H1 (cell line): ENCODE data around the gene UMODL1. TPM values are rescaled to one million over a fixed set of nuclear protein-coding genes. Genes with fewer than 3 reads are reported as not detected.

Experiments
- CTCF ChIA-PET: fragments of 300-600 bp; sonication (Branson Sonifier 250); formaldehyde crosslinking; loops from one replicate; lab custom pipeline; 2021; ENCODE audit not compliant: partially characterized antibody; lab: Charles Lee
- POLR2A ChIA-PET: fragments of 300-600 bp; sonication (Branson Sonifier 250); formaldehyde crosslinking; loops from one replicate; lab custom pipeline; 2021; ENCODE audit warnings: inconsistent platforms; ENCODE audit not compliant: partially characterized antibody; lab: Charles Lee
- DNase-seq, 2 experiments: peaks; one replicate each; pipeline versions ENCODE4 v3.0.0 to v3.0.0-alpha.2; 2010 to 2022; ENCODE audit warnings: low spot score in 2 of 2, low read depth in 1 of 2, mixed read lengths in 1 of 2
- FAIRE-seq: peaks from 2 replicates; lab custom pipeline; 2011; peaks lifted over from hg19 to GRCh38; lab: Jason Lieb, UNC
- H2AFZ ChIP-seq: 2 replicates; pipeline ENCODE4 v1.8.1; 2012; ENCODE audit warnings: low read length, inconsistent platforms
- H2AK5ac ChIP-seq: 2 replicates; pipeline ENCODE4 v1.6.1; 2013; ENCODE audit warnings: low read depth, low read length
- H2BK120ac ChIP-seq: replicated peaks from 2 replicates; pipeline ENCODE3; 2013; ENCODE audit warnings: low read depth, low read length, inconsistent platforms
- H2BK12ac ChIP-seq: 2 replicates; pipeline ENCODE4 v1.6.1; 2013; ENCODE audit warnings: low read depth, low read length
- H2BK15ac ChIP-seq: 2 replicates; pipeline ENCODE4 v1.6.1; 2013; ENCODE audit warnings: low read length
- H2BK20ac ChIP-seq: 2 replicates; pipeline ENCODE4 v1.6.1; 2013; ENCODE audit warnings: low read length
- H2BK5ac ChIP-seq: 2 replicates; pipeline ENCODE4 v1.6.1; 2013; ENCODE audit warnings: low read depth, low read length
- H3K14ac ChIP-seq: 2 replicates; pipeline ENCODE4 v1.6.1; 2013; ENCODE audit warnings: inconsistent platforms; ENCODE audit not compliant: insufficient read length
- H3K18ac ChIP-seq: 2 replicates; pipeline ENCODE4 v1.6.1; 2013; ENCODE audit warnings: low read length; ENCODE audit errors: extremely low read depth
- H3K23ac ChIP-seq: 2 replicates; pipeline ENCODE4 v1.6.1; 2013; ENCODE audit warnings: inconsistent platforms; ENCODE audit not compliant: insufficient read length
- H3K23me2 ChIP-seq: 2 replicates; pipeline ENCODE4 v1.6.1; 2013; ENCODE audit warnings: low read depth, low read length
- H3K27ac ChIP-seq: 2 replicates; pipeline ENCODE4 v1.6.1; 2011; ENCODE audit warnings: low read depth, low read length, inconsistent platforms
- H3K27me3 ChIP-seq, 4 experiments: replicated peaks in 1 of 4; 1 replicate in 1 of 4; 2 replicates in 3 of 4; pipeline versions ENCODE4 v1.6.1 to v1.8.1; 2011 to 2013; ENCODE audit warnings: low read length in 3 of 4, mild to moderate bottlenecking in 3 of 4, inconsistent platforms in 2 of 4, mixed read lengths in 2 of 4, moderate library complexity in 1 of 4; ENCODE audit not compliant: control insufficient read depth in 3 of 4, insufficient read depth in 3 of 4; ENCODE audit errors: extremely low read depth in 1 of 4
- H3K36me3 ChIP-seq, 4 experiments: 2 replicates each; pipeline versions ENCODE4 v1.6.1 to v1.8.1; 2011 to 2013; ENCODE audit warnings: mild to moderate bottlenecking in 4 of 4, low read length in 3 of 4, moderate library complexity in 2 of 4, control low read depth in 1 of 4, inconsistent platforms in 1 of 4; ENCODE audit not compliant: insufficient read depth in 4 of 4, control insufficient read depth in 2 of 4
- H3K4ac ChIP-seq: replicated peaks from 2 replicates; pipeline ENCODE3; 2013; ENCODE audit warnings: low read length, low read depth, mixed read lengths, inconsistent platforms; ENCODE audit not compliant: insufficient read length
- H3K4me1 ChIP-seq, 4 experiments: replicated peaks in 1 of 4; 1 replicate in 1 of 4; 2 replicates in 3 of 4; pipeline versions ENCODE4 v1.6.1 to v1.8.1; 2011 to 2013; ENCODE audit warnings: low read length in 3 of 4, inconsistent platforms in 2 of 4, mixed read lengths in 1 of 4; ENCODE audit not compliant: insufficient read depth in 4 of 4, control insufficient read depth in 3 of 4
- H3K4me2 ChIP-seq, 2 experiments: 2 replicates each; pipeline versions ENCODE4 v1.6.1 to v1.8.1; 2011 to 2013; ENCODE audit warnings: low read depth in 2 of 2, low read length in 2 of 2, control low read depth in 1 of 2, inconsistent platforms in 1 of 2, mild to moderate bottlenecking in 1 of 2; ENCODE audit not compliant: insufficient read depth in 1 of 2
- H3K4me3 ChIP-seq, 4 experiments: fragments of 200-600, 300-600 bp in 1 of 4; sonication (generic), shearing (Covaris generic), sonication (Bioruptor Twin) in 1 of 4; 2 replicates each; pipeline versions ENCODE4 v1.5.1 to v1.8.1; 2011 to 2016; ENCODE audit warnings: low read length in 4 of 4, low read depth in 3 of 4, control low read depth in 2 of 4, inconsistent platforms in 2 of 4, mild to moderate bottlenecking in 2 of 4, mixed read lengths in 1 of 4, moderate library complexity in 1 of 4; ENCODE audit not compliant: insufficient read depth in 2 of 4; ENCODE audit errors: extremely low read depth in 1 of 4
- H3K56ac ChIP-seq: replicated peaks from 2 replicates; pipeline ENCODE3; 2013; ENCODE audit warnings: low read depth, mild to moderate bottlenecking, mixed read lengths, low read length, inconsistent platforms; ENCODE audit not compliant: insufficient read length
- H3K79me1 ChIP-seq: 2 replicates; pipeline ENCODE4 v1.6.1; 2013; ENCODE audit warnings: low read depth, low read length, control low read depth
- H3K79me2 ChIP-seq, 2 experiments: 2 replicates each; pipeline versions ENCODE4 v1.6.1 to v1.8.1; 2012 to 2013; ENCODE audit warnings: low read length in 2 of 2, mild to moderate bottlenecking in 2 of 2, inconsistent platforms in 1 of 2; ENCODE audit not compliant: insufficient read depth in 2 of 2, control insufficient read depth in 1 of 2
- H3K9ac ChIP-seq, 4 experiments: replicated peaks in 1 of 4; 1 replicate in 1 of 4; 2 replicates in 3 of 4; pipeline versions ENCODE4 v1.6.1 to v1.8.1; 2011 to 2013; ENCODE audit warnings: low read depth in 3 of 4, low read length in 3 of 4, control low read depth in 2 of 4, mild to moderate bottlenecking in 2 of 4, moderate library complexity in 2 of 4, inconsistent platforms in 1 of 4; ENCODE audit errors: extremely low read depth in 1 of 4
- H3K9me3 ChIP-seq, 2 experiments: 2 replicates each; pipeline versions ENCODE4 v1.6.1 to v1.8.1; 2012 to 2013; ENCODE audit warnings: mild to moderate bottlenecking in 2 of 2, moderate library complexity in 2 of 2, control low read depth in 1 of 2, inconsistent platforms in 1 of 2, low read depth in 1 of 2, low read length in 1 of 2, mixed read lengths in 1 of 2; ENCODE audit not compliant: insufficient read depth in 2 of 2
- H4K20me1 ChIP-seq, 2 experiments: replicated peaks in 1 of 2; 2 replicates each; pipeline versions ENCODE3 to v1.8.1; 2011 to 2013; ENCODE audit warnings: inconsistent platforms in 2 of 2, low read length in 2 of 2, mild to moderate bottlenecking in 1 of 2; ENCODE audit not compliant: insufficient read depth in 2 of 2, control insufficient read depth in 1 of 2
- H4K5ac ChIP-seq: 2 replicates; pipeline ENCODE4 v1.6.1; 2013; ENCODE audit warnings: low read length, low read depth, mixed read lengths, inconsistent platforms; ENCODE audit not compliant: insufficient read length
- H4K8ac ChIP-seq: 2 replicates; pipeline ENCODE4 v1.8.0; 2013; ENCODE audit warnings: mild to moderate bottlenecking, moderate library complexity, low read length, inconsistent platforms; ENCODE audit not compliant: insufficient read depth; ENCODE audit errors: extremely low read depth
- H4K91ac ChIP-seq: replicated peaks from 2 replicates; pipeline ENCODE3; 2013; ENCODE audit warnings: low read length, mixed read lengths, inconsistent platforms; ENCODE audit not compliant: insufficient read length
- CBX5 ChIP-seq: fragments of 300-800, 300-1000 bp; sonication (generic); IDR thresholded peaks from 2 replicates; pipeline ENCODE4 v1.7.1; 2016; ENCODE audit warnings: antibody characterized with exemption, low read length, low read depth
- CBX8 ChIP-seq: fragments of 300-800, 300-1000 bp; sonication (generic); IDR thresholded peaks from 2 replicates; pipeline ENCODE4 v1.7.1; 2016; ENCODE audit warnings: low read depth, low read length, borderline replicate concordance
- EP300 ChIP-seq, 2 experiments: IDR thresholded peaks; 1 replicate in 1 of 2; 2 replicates in 1 of 2; pipeline ENCODE4 v1.6.1; 2011 to 2012; ENCODE audit warnings: low read depth in 2 of 2, low read length in 2 of 2, mild to moderate bottlenecking in 2 of 2, borderline replicate concordance in 1 of 2, inconsistent platforms in 1 of 2, moderate library complexity in 1 of 2
- JUND ChIP-seq: IDR thresholded peaks from 2 replicates; pipeline ENCODE4 v1.6.1; 2011; ENCODE audit warnings: mild to moderate bottlenecking, improper control_type of control experiment, low read length
- SP1 ChIP-seq: IDR thresholded peaks from 2 replicates; pipeline ENCODE4 v1.6.1; 2011; ENCODE audit warnings: low read depth, low read length
- TBP ChIP-seq: IDR thresholded peaks from 2 replicates; pipeline ENCODE4 v1.6.1; 2011; ENCODE audit warnings: low read depth, low read length, improper control_type of control experiment
- TCF12 ChIP-seq: IDR thresholded peaks from 2 replicates; pipeline ENCODE4 v1.6.1; 2011; ENCODE audit warnings: low read depth, mild to moderate bottlenecking, low read length
- YY1 ChIP-seq: IDR thresholded peaks from 2 replicates; pipeline ENCODE4 v1.6.1; 2011; ENCODE audit warnings: low read depth, mild to moderate bottlenecking, low read length
- WGBS, 2 experiments: shearing (Covaris generic) in 1 of 2; methylation state at CpG; one replicate each; pipeline versions ENCODE4 v1.1.6 to v1.1.7; 2013 to 2015; ENCODE audit warnings: low lambda C conversion rate in 2 of 2, mixed read lengths in 2 of 2, inconsistent platforms in 1 of 2, low coverage in 1 of 2, missing lambda C conversion rate in 1 of 2; ENCODE audit not compliant: insufficient replicate concordance in 2 of 2, insufficient coverage in 1 of 2, insufficient read length in 1 of 2; ENCODE audit errors: extremely low coverage in 1 of 2, missing lambda C conversion rate in 1 of 2; 5-methylcytosine and 5-hydroxymethylcytosine counted together
- polyA plus RNA-seq, 7 experiments: library from polyadenylated mRNA; depleted of rRNA in 3 of 7; stranded (reverse) in 5 of 7; unstranded in 2 of 7; fragments of >200 nt in 5 of 7; fragments of 200-250 nt in 2 of 7; gene quantifications; 1 replicate in 5 of 7; 2 replicates in 1 of 7; 4 replicates in 1 of 7; pipeline versions ENCODE4 v1.2.1 to v1.2.3, GENCODE V29; 2011 to 2013; ENCODE audit warnings: missing spikeins in 2 of 7, mixed read lengths in 2 of 7
- total RNA-seq: library from RNA; stranded (reverse); fragmentation: NEBNext Ultra II Directional; extraction: Animal tissue kit (Norgen Biotek cat#: 25700); gene quantifications from 2 replicates; pipeline ENCODE4 v1.2.1, GENCODE V29; 2021
- TF ChIP-seq, protein P1 (sequence below): IDR thresholded peaks from 2 replicates; pipeline ENCODE4 v1.6.1; 2012; ENCODE audit warnings: inconsistent platforms
- TF ChIP-seq, protein P2 (sequence below), 3 experiments: IDR thresholded peaks; 1 replicate in 2 of 3; 2 replicates in 1 of 3; pipeline versions ENCODE4 v1.5.1 to v1.6.1; 2011; ENCODE audit warnings: low read length in 3 of 3, mild to moderate bottlenecking in 3 of 3, inconsistent platforms in 2 of 3, low read depth in 1 of 3, moderate library complexity in 1 of 3; ENCODE audit not compliant: insufficient read depth in 1 of 3; ENCODE audit errors: control extremely low read depth in 1 of 3

UMODL1 gene
- total and polyA plus RNA-seq, 2 of the 8 experiments (the other 6 are each of a cell fraction or from before 2014, with no cell fraction given) = not detected

DNA sequence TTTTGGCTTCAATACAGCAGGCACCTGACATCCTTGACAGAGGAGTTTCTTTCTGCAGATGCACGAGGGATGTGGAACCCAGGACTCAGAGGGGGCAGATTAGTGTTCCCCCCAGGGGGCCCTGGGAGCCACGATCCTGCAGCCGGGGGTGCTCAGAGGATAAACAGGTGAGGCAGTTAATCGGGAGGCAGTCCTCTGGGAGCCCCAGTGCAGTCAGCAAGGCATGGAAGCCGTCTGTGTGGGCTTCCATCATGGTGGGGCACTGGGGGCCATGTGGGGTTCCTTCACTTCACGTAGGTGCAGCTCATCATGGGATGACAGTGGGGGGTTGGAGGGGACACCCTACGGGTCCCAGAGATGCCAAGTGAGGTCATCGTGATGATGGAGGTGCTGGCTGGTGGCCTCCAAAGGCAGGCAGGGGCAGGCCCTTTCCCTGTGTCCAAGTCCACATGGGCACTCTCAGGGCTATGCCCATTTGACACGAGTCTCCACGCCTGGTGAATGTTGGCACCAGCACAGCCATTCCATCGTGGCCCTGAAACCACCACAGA, 88.5 kb downstream of the UMODL1 start:
- H2BK20ac ChIP-seq = no peak overlapping the region
- no peak overlapping the region for H2AK5ac ChIP-seq
- no peak overlapping the region for H2AFZ ChIP-seq
- no peak for DNase-seq
- no peak overlapping the region for H2BK120ac ChIP-seq
- POLR2A ChIA-PET = no interaction called here
- no peaks in the 10 kb centered on the region for H3K9me3 ChIP-seq
- no peak overlapping the region for H3K23ac ChIP-seq
- no peak overlapping the region for H3K4me3 ChIP-seq
- H3K36me3 ChIP-seq = no peaks in the 10 kb centered on the region
- H3K9ac ChIP-seq = no peak overlapping the region
- H3K14ac ChIP-seq = no peak overlapping the region
- H3K23me2 ChIP-seq = peaks cover 4% of the 10 kb centered on the region; the same call in 1 of the 2 replicates
- H3K18ac ChIP-seq = no peak overlapping the region
- no peak for FAIRE-seq
- no peak overlapping the region for H2BK15ac ChIP-seq
- no peak overlapping the region for H4K8ac ChIP-seq
- no peak overlapping the region for H2BK12ac ChIP-seq
- H2BK5ac ChIP-seq = no peak overlapping the region
- no peak overlapping the region for H3K27ac ChIP-seq
- H3K4me2 ChIP-seq = no peak overlapping the region
- H3K4ac ChIP-seq = no peak overlapping the region
- peaks cover 0 to 5% (median 2%) of the 10 kb centered on the region in 4 experiments; a peak in 5 of 7 replicates for H3K4me1 ChIP-seq
- no peaks in the 10 kb centered on the region for H3K79me2 ChIP-seq
- no peak overlapping the region for H4K5ac ChIP-seq
- CTCF ChIA-PET = interaction anchor here (0.6 to 5.6 kb wide), 8 partner anchors 14 to 291 kb away, joined by 3 to 31 read pairs (median 4); no protein-coding TSS in a partner anchor
- H3K79me1 ChIP-seq = no peaks in the 10 kb centered on the region
- no peaks in the 10 kb centered on the region for H3K27me3 ChIP-seq
- no peak overlapping the region for H4K91ac ChIP-seq
- no peak overlapping the region for H3K56ac ChIP-seq
- no peaks in the 10 kb centered on the region for H4K20me1 ChIP-seq
- WGBS, 2 experiments = 88% methylated on average over 11 of the region's 11 CpGs; no CpG with 5 or more reads in 1 of the 2 experiments
- TF ChIP-seq YY1 = no peak
- TF ChIP-seq TCF12 = no peak
- TF ChIP-seq, protein P1, sequence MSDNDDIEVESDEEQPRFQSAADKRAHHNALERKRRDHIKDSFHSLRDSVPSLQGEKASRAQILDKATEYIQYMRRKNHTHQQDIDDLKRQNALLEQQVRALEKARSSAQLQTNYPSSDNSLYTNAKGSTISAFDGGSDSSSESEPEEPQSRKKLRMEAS = no peak
- TF ChIP-seq EP300 (IDR thresholded peaks at IDR 0.05; ENCODE audit: borderline replicate concordance in 1 of 2, low read depth in 2 of 2, low read length in 2 of 2) = no peak
- no peak for TF ChIP-seq SP1
- TF ChIP-seq CBX8 = no peak
- TF ChIP-seq, protein P2, sequence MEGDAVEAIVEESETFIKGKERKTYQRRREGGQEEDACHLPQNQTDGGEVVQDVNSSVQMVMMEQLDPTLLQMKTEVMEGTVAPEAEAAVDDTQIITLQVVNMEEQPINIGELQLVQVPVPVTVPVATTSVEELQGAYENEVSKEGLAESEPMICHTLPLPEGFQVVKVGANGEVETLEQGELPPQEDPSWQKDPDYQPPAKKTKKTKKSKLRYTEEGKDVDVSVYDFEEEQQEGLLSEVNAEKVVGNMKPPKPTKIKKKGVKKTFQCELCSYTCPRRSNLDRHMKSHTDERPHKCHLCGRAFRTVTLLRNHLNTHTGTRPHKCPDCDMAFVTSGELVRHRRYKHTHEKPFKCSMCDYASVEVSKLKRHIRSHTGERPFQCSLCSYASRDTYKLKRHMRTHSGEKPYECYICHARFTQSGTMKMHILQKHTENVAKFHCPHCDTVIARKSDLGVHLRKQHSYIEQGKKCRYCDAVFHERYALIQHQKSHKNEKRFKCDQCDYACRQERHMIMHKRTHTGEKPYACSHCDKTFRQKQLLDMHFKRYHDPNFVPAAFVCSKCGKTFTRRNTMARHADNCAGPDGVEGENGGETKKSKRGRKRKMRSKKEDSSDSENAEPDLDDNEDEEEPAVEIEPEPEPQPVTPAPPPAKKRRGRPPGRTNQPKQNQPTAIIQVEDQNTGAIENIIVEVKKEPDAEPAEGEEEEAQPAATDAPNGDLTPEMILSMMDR (IDR thresholded peaks at IDR 0.05; ENCODE audit: control extremely low read depth in 1 of 3, insufficient read depth in 1 of 3, low read depth in 1 of 3, low read length in 3 of 3) = no peak
- no peak for TF ChIP-seq CBX5
- no peak for TF ChIP-seq TBP
- no peak for TF ChIP-seq JUND
